ENCODE data around the gene ABL1. TPM values are rescaled to one million over a fixed set of nuclear protein-coding genes. Genes with fewer than 3 reads are reported as not detected.

Gene ABL1
- polyA plus RNA-seq, 1 donor from 2014 or later = 18.5 TPM

DNA sequence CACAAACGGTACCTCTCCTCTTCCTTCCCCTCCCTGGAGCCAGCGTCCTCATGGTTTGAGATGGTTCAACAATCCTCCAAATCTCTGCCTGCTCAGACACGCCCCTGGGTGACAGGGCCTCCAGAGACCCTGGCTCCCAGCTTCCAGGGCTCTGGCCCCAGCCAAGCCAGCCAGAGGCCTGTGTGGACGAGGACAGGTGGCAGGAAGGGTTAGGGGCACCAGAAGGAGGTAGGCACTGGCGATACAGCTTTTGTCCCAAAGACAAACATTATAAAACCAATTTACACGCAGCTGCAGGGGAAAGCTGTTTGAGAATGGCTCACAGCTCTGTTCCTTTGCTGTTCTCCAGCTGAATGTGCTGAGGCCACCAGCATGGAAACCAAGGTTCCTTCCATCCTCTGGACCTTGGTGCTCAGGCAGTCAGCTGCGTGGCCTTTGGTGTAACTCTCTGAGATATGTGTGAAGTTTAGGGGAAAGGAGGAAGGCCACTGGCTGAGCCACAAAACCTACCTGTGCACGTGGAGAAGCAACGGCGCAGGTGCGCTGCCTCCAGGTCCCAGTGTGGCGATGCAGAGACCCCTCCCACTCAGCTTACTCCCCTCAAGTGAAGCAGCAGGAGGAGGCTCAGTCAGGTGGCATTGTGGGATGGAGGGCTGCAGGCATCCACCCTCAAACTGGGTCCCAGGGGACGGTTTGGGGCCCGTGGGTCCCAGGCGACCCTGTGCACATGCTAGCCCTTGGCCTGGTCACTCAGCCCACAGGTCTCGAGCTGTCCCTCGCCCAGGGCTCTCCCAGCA, 65.8 kb downstream of the ABL1 start:
- Histone ChIP-seq H3K36me3 (ENCODE audit: insufficient read depth, low read length) (no peaks in the 10 kb centered on the region), H3F3A (ENCODE audit: insufficient read depth, low read length, poor library complexity, severe bottlenecking) (no peaks in the 10 kb centered on the region), H3K27ac (ENCODE audit: low read length) (no peak overlapping the region), H3K4me3 (ENCODE audit: low read length) (no peak overlapping the region), H3K9me2 (ENCODE audit: insufficient read depth, low read length) (no peaks in the 10 kb centered on the region), H3K27me3 (ENCODE audit: insufficient read depth, low read depth, low read length) (no peaks in the 10 kb centered on the region), H3K4me2 (ENCODE audit: low read length) (no peak overlapping the region), H3K9me3 (ENCODE audit: low read length) (no peaks in the 10 kb centered on the region), H2AFZ (ENCODE audit: low read depth, low read length) (no peak overlapping the region), H3K9ac (ENCODE audit: low read length) (no peak overlapping the region), H4K20me1 (ENCODE audit: insufficient read depth) (no peaks in the 10 kb centered on the region), H3K79me2 (replicated peaks; ENCODE audit: insufficient read depth, low read length) (no peaks in the 10 kb centered on the region)
- TF ChIP-seq RAD21 (conservative IDR thresholded peaks at IDR 0.05) = no peak
- TF ChIP-seq POLR2AphosphoS5 (IDR thresholded peaks at IDR 0.05) = peak; percentile 16

DNA sequence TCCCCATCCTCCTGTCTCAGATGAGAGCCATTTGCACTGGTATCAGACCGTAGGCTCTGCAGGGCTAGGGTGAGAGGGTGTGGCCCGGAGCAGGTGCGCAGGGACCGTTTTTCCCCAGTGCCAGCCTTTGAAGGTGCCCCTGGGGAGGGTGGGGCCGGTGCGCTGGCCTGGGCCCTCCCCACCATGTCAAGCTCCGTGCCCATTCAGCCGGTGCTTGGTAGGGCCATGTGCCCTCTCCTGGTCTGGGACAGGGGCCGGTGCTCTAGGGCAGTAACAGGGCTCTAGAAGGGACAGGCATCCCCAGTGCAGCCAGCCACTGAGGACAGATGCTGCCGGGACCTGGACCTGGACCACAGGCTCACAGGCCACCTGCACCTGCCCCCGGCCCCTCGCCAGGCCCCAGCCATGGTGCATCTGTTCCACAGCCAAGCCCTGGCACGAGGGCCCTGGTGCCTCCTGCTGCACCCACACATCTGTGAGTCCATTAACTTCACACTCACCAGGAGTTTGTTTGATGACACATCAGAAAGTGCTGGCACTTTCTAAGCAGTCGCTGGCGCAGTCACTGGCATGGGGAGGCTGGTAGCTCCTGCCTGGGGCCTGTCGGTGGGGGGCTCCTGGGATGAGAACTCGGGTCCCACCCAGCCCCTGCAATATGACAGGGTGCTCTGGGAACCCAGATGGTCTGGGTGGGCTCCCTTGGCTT, 66.6 kb downstream of the ABL1 start:
- H3K79me2 ChIP-seq (replicated peaks; ENCODE audit: insufficient read depth, low read length) = no peaks in the 10 kb centered on the region
- no peak overlapping the region for H3K27ac ChIP-seq (ENCODE audit: low read length)
- no peaks in the 10 kb centered on the region for H3K27me3 ChIP-seq (ENCODE audit: insufficient read depth, low read depth, low read length)
- H3K9me2 ChIP-seq (ENCODE audit: insufficient read depth, low read length) = no peaks in the 10 kb centered on the region
- H3F3A ChIP-seq (ENCODE audit: insufficient read depth, low read length, poor library complexity, severe bottlenecking) = no peaks in the 10 kb centered on the region
- H3K9ac ChIP-seq (ENCODE audit: low read length) = no peak overlapping the region
- TF ChIP-seq POLR2AphosphoS5 (IDR thresholded peaks at IDR 0.05) = no peak
- no peak overlapping the region for H2AFZ ChIP-seq (ENCODE audit: low read depth, low read length)
- H4K20me1 ChIP-seq (ENCODE audit: insufficient read depth) = no peaks in the 10 kb centered on the region
- H3K36me3 ChIP-seq (ENCODE audit: insufficient read depth, low read length) = no peaks in the 10 kb centered on the region
- no peaks in the 10 kb centered on the region for H3K9me3 ChIP-seq (ENCODE audit: low read length)
- no peak overlapping the region for H3K4me3 ChIP-seq (ENCODE audit: low read length)
- no peak overlapping the region for H3K4me2 ChIP-seq (ENCODE audit: low read length)

DNA sequence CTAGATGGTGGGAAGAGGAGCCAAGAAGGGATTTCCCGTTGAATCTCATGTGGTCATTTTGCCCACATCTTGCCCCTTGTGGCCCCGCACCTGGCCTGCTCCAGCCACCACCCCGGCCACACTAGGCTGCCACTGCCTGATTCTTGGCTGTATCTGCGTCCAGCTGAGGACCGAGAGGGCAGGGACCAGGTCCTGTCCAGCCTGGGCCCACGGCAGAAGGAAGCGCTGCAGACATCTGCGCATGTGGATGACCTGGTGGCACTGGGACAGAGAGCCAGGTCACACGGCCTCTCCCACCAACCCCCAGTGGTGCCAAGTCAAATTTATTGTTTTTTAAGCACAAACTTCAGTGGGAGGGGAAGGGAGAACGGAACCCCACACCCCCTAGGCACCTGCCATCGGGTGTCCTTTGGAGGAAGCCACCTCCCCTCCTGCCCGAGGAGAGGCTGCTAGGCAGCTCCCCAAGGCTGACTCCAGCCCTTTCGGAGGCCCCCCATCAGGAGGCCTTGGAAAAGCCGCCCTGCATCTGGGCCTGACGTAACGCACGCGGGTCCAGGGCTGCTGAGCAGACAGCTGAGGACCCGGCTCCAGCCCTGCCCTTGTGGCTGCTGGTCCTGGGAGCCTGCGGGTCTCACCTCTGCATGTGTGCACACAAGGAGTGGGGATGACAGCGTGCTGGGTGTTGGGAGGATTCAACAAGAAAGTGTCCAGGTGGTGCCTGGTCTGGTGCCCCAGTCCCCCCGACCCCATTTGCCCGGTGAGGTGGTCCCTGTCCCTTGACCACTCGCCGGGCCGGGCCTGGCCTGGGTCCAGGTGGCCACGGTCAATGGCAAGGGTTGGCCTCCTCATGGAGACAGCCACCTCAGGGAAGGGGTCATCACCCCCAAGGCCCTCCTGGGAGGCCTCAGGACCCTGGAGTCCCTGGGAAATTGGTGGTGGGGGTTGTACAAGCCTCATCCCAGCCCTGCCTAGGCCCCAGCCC, 67.4 kb downstream of the ABL1 start:
- H3K4me2 ChIP-seq (ENCODE audit: low read length) = no peak overlapping the region
- TF ChIP-seq, protein P1, sequence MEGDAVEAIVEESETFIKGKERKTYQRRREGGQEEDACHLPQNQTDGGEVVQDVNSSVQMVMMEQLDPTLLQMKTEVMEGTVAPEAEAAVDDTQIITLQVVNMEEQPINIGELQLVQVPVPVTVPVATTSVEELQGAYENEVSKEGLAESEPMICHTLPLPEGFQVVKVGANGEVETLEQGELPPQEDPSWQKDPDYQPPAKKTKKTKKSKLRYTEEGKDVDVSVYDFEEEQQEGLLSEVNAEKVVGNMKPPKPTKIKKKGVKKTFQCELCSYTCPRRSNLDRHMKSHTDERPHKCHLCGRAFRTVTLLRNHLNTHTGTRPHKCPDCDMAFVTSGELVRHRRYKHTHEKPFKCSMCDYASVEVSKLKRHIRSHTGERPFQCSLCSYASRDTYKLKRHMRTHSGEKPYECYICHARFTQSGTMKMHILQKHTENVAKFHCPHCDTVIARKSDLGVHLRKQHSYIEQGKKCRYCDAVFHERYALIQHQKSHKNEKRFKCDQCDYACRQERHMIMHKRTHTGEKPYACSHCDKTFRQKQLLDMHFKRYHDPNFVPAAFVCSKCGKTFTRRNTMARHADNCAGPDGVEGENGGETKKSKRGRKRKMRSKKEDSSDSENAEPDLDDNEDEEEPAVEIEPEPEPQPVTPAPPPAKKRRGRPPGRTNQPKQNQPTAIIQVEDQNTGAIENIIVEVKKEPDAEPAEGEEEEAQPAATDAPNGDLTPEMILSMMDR (IDR thresholded peaks at IDR 0.05; ENCODE audit: poor library complexity, severe bottlenecking) = no peak
- no peak for TF ChIP-seq SMC3 (conservative IDR thresholded peaks at IDR 0.05; ENCODE audit: poor library complexity)
- no peak for TF ChIP-seq TAF1 (IDR thresholded peaks at IDR 0.05; ENCODE audit: low read depth)
- TF ChIP-seq POLR2AphosphoS5 (IDR thresholded peaks at IDR 0.05) = no peak
- no peak for TF ChIP-seq EZH2 (IDR thresholded peaks at IDR 0.05; ENCODE audit: borderline replicate concordance, insufficient read depth, low read length, poor library complexity, severe bottlenecking)
- no peak for TF ChIP-seq EP300 (conservative IDR thresholded peaks at IDR 0.05; ENCODE audit: poor library complexity, severe bottlenecking)
- no peak for TF ChIP-seq RAD21 (conservative IDR thresholded peaks at IDR 0.05)
- TF ChIP-seq, protein P2, sequence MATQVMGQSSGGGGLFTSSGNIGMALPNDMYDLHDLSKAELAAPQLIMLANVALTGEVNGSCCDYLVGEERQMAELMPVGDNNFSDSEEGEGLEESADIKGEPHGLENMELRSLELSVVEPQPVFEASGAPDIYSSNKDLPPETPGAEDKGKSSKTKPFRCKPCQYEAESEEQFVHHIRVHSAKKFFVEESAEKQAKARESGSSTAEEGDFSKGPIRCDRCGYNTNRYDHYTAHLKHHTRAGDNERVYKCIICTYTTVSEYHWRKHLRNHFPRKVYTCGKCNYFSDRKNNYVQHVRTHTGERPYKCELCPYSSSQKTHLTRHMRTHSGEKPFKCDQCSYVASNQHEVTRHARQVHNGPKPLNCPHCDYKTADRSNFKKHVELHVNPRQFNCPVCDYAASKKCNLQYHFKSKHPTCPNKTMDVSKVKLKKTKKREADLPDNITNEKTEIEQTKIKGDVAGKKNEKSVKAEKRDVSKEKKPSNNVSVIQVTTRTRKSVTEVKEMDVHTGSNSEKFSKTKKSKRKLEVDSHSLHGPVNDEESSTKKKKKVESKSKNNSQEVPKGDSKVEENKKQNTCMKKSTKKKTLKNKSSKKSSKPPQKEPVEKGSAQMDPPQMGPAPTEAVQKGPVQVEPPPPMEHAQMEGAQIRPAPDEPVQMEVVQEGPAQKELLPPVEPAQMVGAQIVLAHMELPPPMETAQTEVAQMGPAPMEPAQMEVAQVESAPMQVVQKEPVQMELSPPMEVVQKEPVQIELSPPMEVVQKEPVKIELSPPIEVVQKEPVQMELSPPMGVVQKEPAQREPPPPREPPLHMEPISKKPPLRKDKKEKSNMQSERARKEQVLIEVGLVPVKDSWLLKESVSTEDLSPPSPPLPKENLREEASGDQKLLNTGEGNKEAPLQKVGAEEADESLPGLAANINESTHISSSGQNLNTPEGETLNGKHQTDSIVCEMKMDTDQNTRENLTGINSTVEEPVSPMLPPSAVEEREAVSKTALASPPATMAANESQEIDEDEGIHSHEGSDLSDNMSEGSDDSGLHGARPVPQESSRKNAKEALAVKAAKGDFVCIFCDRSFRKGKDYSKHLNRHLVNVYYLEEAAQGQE (IDR thresholded peaks at IDR 0.05; ENCODE audit: borderline replicate concordance) = no peak
- TF ChIP-seq MXI1 (conservative IDR thresholded peaks at IDR 0.05; ENCODE audit: poor library complexity, severe bottlenecking) = no peak
- H3K9ac ChIP-seq (ENCODE audit: low read length) = no peak overlapping the region
- H3K4me3 ChIP-seq (ENCODE audit: low read length) = no peak overlapping the region
- H3K9me2 ChIP-seq (ENCODE audit: insufficient read depth, low read length) = no peaks in the 10 kb centered on the region
- H2AFZ ChIP-seq (ENCODE audit: low read depth, low read length) = no peak overlapping the region
- no peaks in the 10 kb centered on the region for H3K36me3 ChIP-seq (ENCODE audit: insufficient read depth, low read length)
- no peak overlapping the region for H3K27ac ChIP-seq (ENCODE audit: low read length)
- H3K9me3 ChIP-seq (ENCODE audit: low read length) = no peaks in the 10 kb centered on the region
- H4K20me1 ChIP-seq (ENCODE audit: insufficient read depth) = no peaks in the 10 kb centered on the region
- no peaks in the 10 kb centered on the region for H3K27me3 ChIP-seq (ENCODE audit: insufficient read depth, low read depth, low read length)
- no peaks in the 10 kb centered on the region for H3F3A ChIP-seq (ENCODE audit: insufficient read depth, low read length, poor library complexity, severe bottlenecking)
- H3K79me2 ChIP-seq (replicated peaks; ENCODE audit: insufficient read depth, low read length) = no peaks in the 10 kb centered on the region

Data from neural cell (in vitro differentiated cells).